K562 (cell line): ENCODE data around the gene UBE2N. TPM values are rescaled to one million over a fixed set of nuclear protein-coding genes. Genes with fewer than 3 reads are reported as not detected.
A peak's percentile ranks its signal among the peaks of the same experiment; 100 is the strongest.

Experiments used
- DNMT1 ChIP-seq: fragments of 450-650 bp; IDR thresholded peaks from 2 replicates; pipeline ENCODE4 v1.6.1; 2016; ENCODE audit warnings: antibody characterized with exemption, mild to moderate bottlenecking
- HINFP ChIP-seq: fragments of 450-650 bp; conservative IDR thresholded peaks from 2 replicates; pipeline ENCODE4 v1.6.1; 2016; ENCODE audit warnings: missing genetic modification characterization, low read depth, mild to moderate bottlenecking, control low read depth, missing compliant biosample characterization
- IFI16 ChIP-seq: fragments of 250-450 bp; sonication (Bioruptor Pico); IDR thresholded peaks from 2 replicates; pipeline ENCODE4 v2.1.2; 2022; ENCODE audit warnings: mild to moderate bottlenecking, inconsistent platforms
- ILK ChIP-seq: fragments of 450-650 bp; IDR thresholded peaks from 2 replicates; pipeline ENCODE4 v1.6.1; 2016; ENCODE audit warnings: missing genetic modification characterization, low read depth, mild to moderate bottlenecking, missing compliant biosample characterization, moderate library complexity, borderline replicate concordance
- KDM1A ChIP-seq, 2 experiments: fragments of 450-650 bp; IDR thresholded peaks; 2 replicates each; pipeline ENCODE4 v1.6.1; 2016; ENCODE audit warnings: mild to moderate bottlenecking in 2 of 2
- MCM5 ChIP-seq: fragments of 450-650 bp; IDR thresholded peaks from 2 replicates; pipeline ENCODE4 v1.6.1; 2016; ENCODE audit warnings: low read depth
- MEF2A ChIP-seq: IDR thresholded peaks from 2 replicates; pipeline ENCODE4 v1.6.1; 2011; ENCODE audit warnings: low read depth, mild to moderate bottlenecking, low read length, moderate library complexity; ENCODE audit not compliant: control insufficient read depth
- NR2C1 ChIP-seq, 2 experiments: fragments of 450-650 bp; IDR thresholded peaks; 2 replicates each; pipeline ENCODE4 v1.6.1; 2017; ENCODE audit warnings: mild to moderate bottlenecking in 2 of 2, antibody characterized with exemption in 1 of 2, inconsistent platforms in 1 of 2, missing compliant biosample characterization in 1 of 2, missing genetic modification characterization in 1 of 2
- PCBP1 ChIP-seq: fragments of 200-400 bp; formaldehyde crosslinking; IDR thresholded peaks from 2 replicates; pipeline ENCODE4 v1.6.1; 2018; ENCODE audit warnings: mild to moderate bottlenecking, low read depth, low read length; ENCODE audit not compliant: poor library complexity, severe bottlenecking
- PPARD ChIP-seq: fragments of 250-450 bp; sonication (Bioruptor Pico); IDR thresholded peaks from 2 replicates; pipeline ENCODE4 v1.8.0; 2022; ENCODE audit warnings: inconsistent platforms, mild to moderate bottlenecking, moderate library complexity
- SMARCA4 ChIP-seq: fragments of 450-650 bp; IDR thresholded peaks from 2 replicates; pipeline ENCODE4 v1.6.1; 2016
- SRF ChIP-seq, 2 experiments: fragments of 250-450, 450-650 bp in 1 of 2; sonication (Bioruptor Pico) in 1 of 2; sonication (generic) in 1 of 2; formaldehyde crosslinking; IDR thresholded peaks; 2 replicates each; pipeline versions ENCODE4 v1.5.0 to v1.5.1; 2020 to 2022; ENCODE audit warnings: mild to moderate bottlenecking in 1 of 2, missing genetic modification reagents in 1 of 2
- WHSC1 ChIP-seq: IDR thresholded peaks from one replicate; pipeline ENCODE4 v1.6.1; 2012; ENCODE audit warnings: low read length, control low read depth, inconsistent platforms
- ZBTB12 ChIP-seq: fragments of 250-450 bp; sonication (Bioruptor Pico); IDR thresholded peaks from 2 replicates; pipeline ENCODE4 v1.4.0; 2020
- ZBTB5 ChIP-seq: fragments of 450-650 bp; IDR thresholded peaks from 2 replicates; pipeline ENCODE4 v1.6.1; 2017; ENCODE audit warnings: antibody characterized with exemption
- ZFX ChIP-seq: sonication (generic); formaldehyde crosslinking; IDR thresholded peaks from 2 replicates; pipeline ENCODE4 v1.8.0; 2022; ENCODE audit warnings: mild to moderate bottlenecking, missing genetic modification reagents, moderate library complexity
- ZHX1 ChIP-seq: fragments of 150-350 bp; conservative IDR thresholded peaks from 2 replicates; pipeline ENCODE4 v1.6.1; 2014; ENCODE audit warnings: low read length
- ZNF121 ChIP-seq: sonication (generic); formaldehyde crosslinking; conservative IDR thresholded peaks from 2 replicates; pipeline ENCODE4 v1.8.0; 2022; ENCODE audit warnings: missing genetic modification reagents
- ZNF124 ChIP-seq: sonication (generic); formaldehyde crosslinking; IDR thresholded peaks from 2 replicates; pipeline ENCODE4 v1.8.1; 2022; ENCODE audit warnings: missing genetic modification reagents
- ZNF239 ChIP-seq: fragments of 250-450 bp; sonication (Bioruptor Pico); IDR thresholded peaks from 2 replicates; pipeline ENCODE4 v1.4.0; 2020; ENCODE audit warnings: mild to moderate bottlenecking
- ZNF436 ChIP-seq: fragments of 250-450, 450-650 bp; sonication (Bioruptor Pico); formaldehyde crosslinking; IDR thresholded peaks from 2 replicates; pipeline ENCODE4 v1.7.0; 2020; ENCODE audit warnings: mild to moderate bottlenecking
- polyA plus RNA-seq, 8 experiments: library from polyadenylated mRNA; depleted of rRNA in 4 of 8; stranded (reverse) in 5 of 8; unstranded in 3 of 8; fragments of >200 nt; fragmentation: Nextera tagmentation in 2 of 8; fragmentation: Illumina TruSeq in 1 of 8; extraction: Ambion mirVana in 2 of 8; extraction: Trizol in 1 of 8; gene quantifications; 2 replicates each; pipeline versions ENCODE4 v1.2.1 to v1.2.3, GENCODE V29; 2011 to 2014; ENCODE audit warnings: inconsistent platforms in 1 of 8, missing spikeins in 1 of 8
- total RNA-seq, 7 experiments: library from RNA; depleted of rRNA in 6 of 7; stranded (reverse); fragments of >200 nt in 6 of 7; fragmentation: Illumina TruSeq in 2 of 7; extraction: Trizol in 2 of 7; gene quantifications; 2 replicates each; pipeline versions ENCODE4 v1.2.1 to v1.2.3, GENCODE V29; 2011 to 2021; ENCODE audit warnings: low replicate concordance in 1 of 7

Gene UBE2N
- total and polyA plus RNA-seq, 9 of the 15 experiments (the other 6 are each of a cell fraction or from before 2014, with no cell fraction given): 189 to 826 (median 260) TPM

- no peak for TF ChIP-seq KDM1A (IDR thresholded peaks at IDR 0.05)
- no peak for TF ChIP-seq MCM5
- TF ChIP-seq PCBP1: peak; percentile 70
- TF ChIP-seq PPARD (CRISPR knock-in tag): no peak
- TF ChIP-seq ZBTB12 (CRISPR knock-in tag): peak; percentile 71; the same call in 1 of the 2 replicates
- TF ChIP-seq ZHX1: no peak
- peak; percentile 95 for TF ChIP-seq ZFX (CRISPR knock-in tag)
- TF ChIP-seq WHSC1: no peak
- TF ChIP-seq HINFP (tag): no peak
- TF ChIP-seq MEF2A: no peak
- no peak for TF ChIP-seq ILK
- TF ChIP-seq ZNF124: 0 out of 2 replicates have a peak, but pooled peaks have one; percentile 39
- 0 out of 4 replicates have a peak, but pooled peaks of 1 of the 2 experiments have one; percentile 36 for TF ChIP-seq SRF (CRISPR knock-in tag; IDR thresholded peaks at IDR 0.05)
- TF ChIP-seq ZNF121 (CRISPR knock-in tag): no peak
- TF ChIP-seq IFI16 (CRISPR knock-in tag): no peak
- 0 out of 2 replicates have a peak, but pooled peaks have one; percentile 25 for TF ChIP-seq ZNF239 (CRISPR knock-in tag)
- no peak; the same call in 1 of the 2 replicates for TF ChIP-seq NR2C1 (IDR thresholded peaks at IDR 0.05)
- TF ChIP-seq NR2C1 (tag; IDR thresholded peaks at IDR 0.05): peak; percentile 88
- no peak for TF ChIP-seq ZBTB5
- TF ChIP-seq ZNF436 (CRISPR knock-in tag): no peak
- no peak for TF ChIP-seq SMARCA4
- no peak for TF ChIP-seq DNMT1
Measured at GRCh38 chr12:93441617-93442410, at the start of gene UBE2N (continued).
